Measurements from ENCODE around the gene SLC35E2B. TPM values are rescaled to one million over a fixed set of nuclear protein-coding genes. Genes with fewer than 3 reads are reported as not detected.
A peak's percentile ranks its signal among the peaks of the same experiment; 100 is the strongest.
"Not testable (repeated sequence)": the region's sequence is repeated elsewhere in the genome, so short reads cannot be mapped to it uniquely, and the experiment has no call there.

The SLC35E2B gene
- total RNA-seq, result 10 to 100 TPM; 38.2 to 67.8 (median 46.1) TPM

- H3K4me3 ChIP-seq, result peak within 1 kb of the TSS; percentile 52 to 67 (median 66)
- peak; percentile 91 to 94 for DNase-seq (ENCODE audit: low spot score in 2 of 2)
- peaks cover 0 to 13% (median 0%) of the 10 kb centered on the region in 4 donors for H3K4me1 ChIP-seq
- WGBS, 2 donors, result 0% methylated on average over 5 of the region's 98 CpGs; no CpG with 5 or more reads in 1 of the 2 donors
- not testable (repeated sequence) for H3K27me3 ChIP-seq, H3K9me3 ChIP-seq, H3K36me3 ChIP-seq
- peak within 1 kb of the TSS; percentile 68 to 95 (median 87) for H3K27ac ChIP-seq
- TF ChIP-seq, protein P1, sequence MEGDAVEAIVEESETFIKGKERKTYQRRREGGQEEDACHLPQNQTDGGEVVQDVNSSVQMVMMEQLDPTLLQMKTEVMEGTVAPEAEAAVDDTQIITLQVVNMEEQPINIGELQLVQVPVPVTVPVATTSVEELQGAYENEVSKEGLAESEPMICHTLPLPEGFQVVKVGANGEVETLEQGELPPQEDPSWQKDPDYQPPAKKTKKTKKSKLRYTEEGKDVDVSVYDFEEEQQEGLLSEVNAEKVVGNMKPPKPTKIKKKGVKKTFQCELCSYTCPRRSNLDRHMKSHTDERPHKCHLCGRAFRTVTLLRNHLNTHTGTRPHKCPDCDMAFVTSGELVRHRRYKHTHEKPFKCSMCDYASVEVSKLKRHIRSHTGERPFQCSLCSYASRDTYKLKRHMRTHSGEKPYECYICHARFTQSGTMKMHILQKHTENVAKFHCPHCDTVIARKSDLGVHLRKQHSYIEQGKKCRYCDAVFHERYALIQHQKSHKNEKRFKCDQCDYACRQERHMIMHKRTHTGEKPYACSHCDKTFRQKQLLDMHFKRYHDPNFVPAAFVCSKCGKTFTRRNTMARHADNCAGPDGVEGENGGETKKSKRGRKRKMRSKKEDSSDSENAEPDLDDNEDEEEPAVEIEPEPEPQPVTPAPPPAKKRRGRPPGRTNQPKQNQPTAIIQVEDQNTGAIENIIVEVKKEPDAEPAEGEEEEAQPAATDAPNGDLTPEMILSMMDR (IDR thresholded peaks at IDR 0.05), result peak in 2 of 5 experiments; percentile 11 to 46
- peak in 1 of 2 donors; percentile 83 for TF ChIP-seq EP300 (IDR thresholded peaks at IDR 0.05)
These were observed at the start of gene SLC35E2B for GRCh38 chr1:1692714-1693647. TSS of gene SLC35E2B (minus strand) at chr1:1692795. CDS start at chr1:1676699, 16,096 bp downstream.

DNA sequence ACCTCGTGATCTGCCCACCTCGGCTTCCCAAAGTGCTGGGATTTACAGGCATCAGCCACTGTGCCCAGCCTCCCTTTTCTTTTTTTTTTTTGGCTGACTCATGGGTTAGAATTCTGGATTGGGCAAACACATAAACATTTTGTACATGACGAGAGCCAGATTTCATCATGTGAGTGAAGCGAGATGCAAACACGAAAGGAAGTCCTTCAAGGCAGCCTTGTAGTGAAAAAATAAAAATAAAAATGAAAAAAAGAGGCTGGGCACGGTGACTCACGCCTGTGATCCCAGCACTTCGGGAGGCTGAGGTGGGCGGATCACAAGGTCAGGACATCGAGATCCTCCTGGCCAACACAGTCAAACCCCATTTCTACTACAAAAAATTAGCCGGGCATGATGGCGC is 48.4 kb upstream of the SLC35E2B start:
- H3K36me3 ChIP-seq, result peaks cover 0 to 28% (median 0%) of the 10 kb centered on the region in 3 donors
- not testable (repeated sequence) for H3K27me3 ChIP-seq; H3K4me1 ChIP-seq; H3K4me3 ChIP-seq; H3K27ac ChIP-seq; H3K9me3 ChIP-seq; DNase-seq (ENCODE audit: low spot score in 2 of 2)
- WGBS, 2 donors, result 69 to 72% methylated on average over 12 of the region's 12 CpGs

- WGBS, 2 donors, result 87 to 93% methylated on average over 3 of the region's 22 CpGs
- H3K4me1 ChIP-seq; DNase-seq (ENCODE audit: low spot score in 2 of 2); H3K9me3 ChIP-seq; H3K27me3 ChIP-seq; H3K4me3 ChIP-seq; H3K27ac ChIP-seq: not testable (repeated sequence)
- H3K36me3 ChIP-seq, result peaks cover 0 to 39% (median 0%) of the 10 kb centered on the region in 3 donors
These were observed 46.3 kb upstream of the SLC35E2B start for GRCh38 chr1:1738799-1739337.

DNA sequence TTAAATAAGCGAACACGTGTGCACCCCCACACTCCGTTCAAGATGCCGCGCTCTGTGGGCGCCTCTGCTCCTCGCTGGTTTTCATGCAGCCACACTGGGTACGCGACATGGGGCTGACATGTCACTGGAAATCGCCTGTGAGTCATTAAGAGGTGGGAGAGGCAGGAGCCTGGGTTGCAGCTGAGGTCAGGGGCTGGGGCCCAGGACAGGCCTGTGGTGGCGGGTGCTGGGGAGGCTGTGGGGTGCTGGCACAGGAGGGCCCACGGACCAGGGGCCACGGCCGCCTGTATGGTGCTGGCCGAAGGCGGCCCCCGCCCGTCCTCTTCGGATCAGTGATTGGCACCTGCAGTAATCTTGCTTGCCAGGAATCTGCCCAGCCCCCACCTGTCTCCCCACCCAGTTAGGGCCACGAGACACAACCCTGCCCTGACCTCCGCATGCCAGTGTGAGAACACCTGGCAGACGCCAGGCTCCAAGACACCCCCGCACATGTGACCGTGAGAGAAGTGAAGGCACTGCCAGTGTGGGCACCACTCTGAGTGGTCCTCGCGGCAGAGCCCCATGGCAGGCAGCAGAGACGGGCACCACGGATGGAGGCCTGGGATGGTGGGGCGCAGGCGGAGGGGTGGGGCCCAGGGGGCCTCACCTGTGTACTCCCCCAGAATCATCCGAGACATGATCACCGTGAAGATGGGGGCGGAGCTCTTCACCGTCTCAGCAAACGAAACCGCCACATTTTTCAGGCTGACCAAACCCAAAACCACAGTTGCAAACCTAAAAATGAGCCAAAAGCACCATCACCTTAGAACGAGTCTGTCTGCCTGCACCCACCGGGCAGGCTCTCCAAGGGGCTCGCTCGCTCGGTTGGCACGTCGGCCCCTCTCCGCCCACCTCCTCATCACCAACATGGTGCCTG is 45.3 kb upstream of the SLC35E2B start:
- DNase-seq (ENCODE audit: low spot score in 2 of 2); H3K4me1 ChIP-seq; H3K9me3 ChIP-seq; H3K27me3 ChIP-seq; H3K4me3 ChIP-seq; H3K27ac ChIP-seq: not testable (repeated sequence)
- peaks cover 0 to 48% (median 3%) of the 10 kb centered on the region in 3 donors for H3K36me3 ChIP-seq
- WGBS, 2 donors, result 87 to 88% methylated on average over 21 to 27 of the region's 44 CpGs

DNA sequence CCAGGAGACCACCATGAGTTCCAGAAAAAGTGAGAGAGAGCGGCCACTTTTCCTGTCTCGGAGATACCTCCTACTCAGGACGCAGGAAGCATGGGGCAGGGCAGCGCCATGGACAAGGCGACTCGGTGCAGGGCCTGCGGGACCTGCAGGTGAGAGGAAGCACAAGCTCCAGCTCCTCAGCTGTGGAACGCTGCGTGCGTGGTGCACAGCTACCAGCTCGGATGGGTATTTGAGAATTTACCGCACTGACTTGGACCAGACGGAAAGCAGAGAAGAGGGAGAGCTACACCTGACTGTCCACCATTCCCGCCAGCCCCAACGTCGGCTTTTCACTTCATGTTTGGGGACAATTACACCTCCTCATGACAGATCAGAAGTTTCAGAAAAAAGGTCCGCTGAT is 39.8 kb upstream of the SLC35E2B start:
- H3K27ac ChIP-seq, result no peak overlapping the region
- TF ChIP-seq POLR2A (IDR thresholded peaks at IDR 0.05) (no peak), EP300 (IDR thresholded peaks at IDR 0.05) (no peak)
- TF ChIP-seq, protein P1 (IDR thresholded peaks at IDR 0.05), result no peak
- no peak overlapping the region for H3K4me3 ChIP-seq
- H3K27me3 ChIP-seq, result no peaks in the 10 kb centered on the region
- H3K4me1 ChIP-seq, result peaks cover 0 to 4% (median 0%) of the 10 kb centered on the region in 4 donors
- H3K9me3 ChIP-seq, result no peaks in the 10 kb centered on the region
- H3K36me3 ChIP-seq, result peaks cover 0 to 58% (median 3%) of the 10 kb centered on the region in 3 donors
- DNase-seq (ENCODE audit: low spot score in 2 of 2), result no peak
- 91 to 94% methylated on average over 17 of the region's 17 CpGs for WGBS, 2 donors

DNA sequence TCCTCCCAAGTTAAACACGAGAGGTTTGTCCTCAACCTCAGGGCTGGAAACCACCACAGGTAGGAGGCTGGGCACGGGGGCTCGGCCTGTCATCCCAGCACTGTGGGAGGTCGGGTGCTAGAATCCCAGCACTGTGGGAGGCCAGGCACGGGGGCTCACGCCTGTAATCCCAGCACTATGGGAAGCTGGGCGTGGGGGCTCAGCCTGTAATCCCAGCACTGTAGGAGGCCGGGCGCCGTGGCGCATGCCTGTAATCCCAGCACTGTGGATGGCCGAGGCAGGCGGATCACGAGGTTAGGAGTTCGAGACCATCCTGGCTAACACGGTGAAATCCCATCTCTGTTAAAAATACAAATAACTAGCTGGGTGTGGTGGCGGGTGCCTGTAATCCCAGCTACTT is 38.3 kb upstream of the SLC35E2B start:
- DNase-seq (ENCODE audit: low spot score in 2 of 2), result no peak
- TF ChIP-seq EP300 (IDR thresholded peaks at IDR 0.05) (no peak), POLR2A (IDR thresholded peaks at IDR 0.05) (no peak)
- TF ChIP-seq, protein P1 (IDR thresholded peaks at IDR 0.05), result no peak
- H3K27ac ChIP-seq, result no peak overlapping the region
- 92 to 93% methylated on average over 17 of the region's 17 CpGs for WGBS, 2 donors
- no peaks in the 10 kb centered on the region for H3K9me3 ChIP-seq
- H3K27me3 ChIP-seq, result no peaks in the 10 kb centered on the region
- H3K4me3 ChIP-seq, result no peak overlapping the region
- peaks cover 0 to 48% (median 3%) of the 10 kb centered on the region in 3 donors for H3K36me3 ChIP-seq
- H3K4me1 ChIP-seq, result peaks cover 0 to 4% (median 0%) of the 10 kb centered on the region in 4 donors

DNA sequence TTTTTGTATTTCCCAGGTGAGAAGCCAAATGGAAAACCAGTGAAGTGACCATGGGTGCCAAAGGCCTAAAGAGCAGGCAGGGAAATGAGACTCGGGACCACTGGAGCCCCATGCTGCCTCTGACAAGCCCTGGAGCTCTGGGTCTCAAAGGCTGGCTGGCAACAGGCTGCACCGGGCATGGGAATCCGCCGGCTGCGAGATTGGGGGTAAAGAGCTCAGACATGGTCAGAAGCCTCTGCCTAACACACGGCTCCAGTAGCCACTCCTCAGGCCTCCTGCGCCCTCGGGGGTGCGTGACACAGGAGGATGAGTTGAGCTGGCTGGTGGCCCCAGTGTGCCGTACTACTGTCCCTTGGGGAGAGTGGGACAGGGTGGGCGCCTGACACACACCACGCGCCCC is 37.6 kb upstream of the SLC35E2B start:
- DNase-seq (ENCODE audit: low spot score in 2 of 2); H3K4me1 ChIP-seq; H3K4me3 ChIP-seq; H3K27me3 ChIP-seq; H3K27ac ChIP-seq; H3K9me3 ChIP-seq: not testable (repeated sequence)
- H3K36me3 ChIP-seq, result peaks cover 0 to 46% (median 3%) of the 10 kb centered on the region in 3 donors
- WGBS, 2 donors, result 76% methylated on average over 6 of the region's 13 CpGs; no CpG with 5 or more reads in 1 of the 2 donors

GRCh38 chr1:1729116-1729816 is 36.7 kb upstream of the SLC35E2B start:
- peaks cover 0 to 43% (median 3%) of the 10 kb centered on the region in 3 donors for H3K36me3 ChIP-seq
- H3K4me3 ChIP-seq; H3K27me3 ChIP-seq; H3K9me3 ChIP-seq; DNase-seq (ENCODE audit: low spot score in 2 of 2); H3K4me1 ChIP-seq: not testable (repeated sequence)
- H3K27ac ChIP-seq, result peak overlapping the region in 2 of 4 donors; percentile 19 to 59
- WGBS, 2 donors, result 88 to 89% methylated on average over 17 to 18 of the region's 18 CpGs
